ENCODE measurements around the gene ARHGEF3.

ARHGEF3 gene

GRCh38 chr3:56822501-56822900, 20.8 kb upstream of the ARHGEF3 start:
- DNase-seq (ENCODE audit: low read depth in 2 of 2), result no peak

- DNase-seq (ENCODE audit: low read depth in 2 of 2), result no peak
These were observed 17.5 kb upstream of the ARHGEF3 start for GRCh38 chr3:56819016-56819809.

GRCh38 chr3:56818156-56818985, 16.6 kb upstream of the ARHGEF3 start:
- DNase-seq (ENCODE audit: low read depth in 2 of 2), result no peak

- DNase-seq (ENCODE audit: low read depth in 2 of 2), result no peak
These were observed 15.9 kb upstream of the ARHGEF3 start for GRCh38 chr3:56817646-56818045.

- no peak for DNase-seq (ENCODE audit: low read depth in 2 of 2)
These were observed 14.3 kb upstream of the ARHGEF3 start for GRCh38 chr3:56816061-56816460.

- DNase-seq (ENCODE audit: low read depth in 2 of 2), result no peak
These were observed 13.8 kb upstream of the ARHGEF3 start for GRCh38 chr3:56815589-56815988.

GRCh38 chr3:56813653-56813960, 11.9 kb upstream of the ARHGEF3 start:
- DNase-seq (ENCODE audit: low read depth in 2 of 2), result no peak

- DNase-seq (ENCODE audit: low read depth in 2 of 2), result no peak
These were observed 11.3 kb upstream of the ARHGEF3 start for GRCh38 chr3:56812754-56813652.

GRCh38 chr3:56811546-56812202, 9.9 kb upstream of the ARHGEF3 start:
- DNase-seq (ENCODE audit: low read depth in 2 of 2), result no peak

GRCh38 chr3:56810577-56811545, 9.1 kb upstream of the ARHGEF3 start:
- DNase-seq (ENCODE audit: low read depth in 2 of 2), result no peak

GRCh38 chr3:56806407-56806806, 4.7 kb upstream of the ARHGEF3 start:
- DNase-seq (ENCODE audit: low read depth in 2 of 2), result no peak

- no peak for DNase-seq (ENCODE audit: low read depth in 2 of 2)
These were observed 1.0 kb upstream of the ARHGEF3 start for GRCh38 chr3:56802790-56803189.

- no peak for DNase-seq (ENCODE audit: low read depth in 2 of 2)
These were observed 613 bp upstream of the ARHGEF3 start for GRCh38 chr3:56802378-56802745.

- DNase-seq (ENCODE audit: low read depth in 2 of 2), result no peak
These were observed 702 bp downstream of the ARHGEF3 start for GRCh38 chr3:56800832-56801661.

GRCh38 chr3:56800130-56800831, 1.5 kb downstream of the ARHGEF3 start:
- DNase-seq (ENCODE audit: low read depth in 2 of 2), result peak; percentile 33 to 60

GRCh38 chr3:56799251-56799882, 2.4 kb downstream of the ARHGEF3 start:
- DNase-seq (ENCODE audit: low read depth in 2 of 2), result no peak

- DNase-seq (ENCODE audit: low read depth in 2 of 2), result no peak
These were observed 4.8 kb downstream of the ARHGEF3 start for GRCh38 chr3:56796996-56797395.

GRCh38 chr3:56796202-56796601, 5.5 kb downstream of the ARHGEF3 start:
- DNase-seq (ENCODE audit: low read depth in 2 of 2), result no peak

GRCh38 chr3:56795829-56796185, 5.9 kb downstream of the ARHGEF3 start:
- DNase-seq (ENCODE audit: low read depth in 2 of 2), result no peak

All from stimulated activated CD4-positive, alpha-beta T cell treated with anti-CD3 and anti-CD28 coated beads, Interleukin-1b, Interleukin-23, amount 100 ng/mL, for 1 hour (primary cell).